ENCODE results near the gene BTBD19. TPM values are rescaled to one million over a fixed set of nuclear protein-coding genes. Genes with fewer than 3 reads are reported as not detected.
A peak's percentile ranks its signal among the peaks of the same experiment; 100 is the strongest.

Gene BTBD19
- total RNA-seq, 2 donors from 2014 or later, result 1.6 to 2.5 TPM

DNA sequence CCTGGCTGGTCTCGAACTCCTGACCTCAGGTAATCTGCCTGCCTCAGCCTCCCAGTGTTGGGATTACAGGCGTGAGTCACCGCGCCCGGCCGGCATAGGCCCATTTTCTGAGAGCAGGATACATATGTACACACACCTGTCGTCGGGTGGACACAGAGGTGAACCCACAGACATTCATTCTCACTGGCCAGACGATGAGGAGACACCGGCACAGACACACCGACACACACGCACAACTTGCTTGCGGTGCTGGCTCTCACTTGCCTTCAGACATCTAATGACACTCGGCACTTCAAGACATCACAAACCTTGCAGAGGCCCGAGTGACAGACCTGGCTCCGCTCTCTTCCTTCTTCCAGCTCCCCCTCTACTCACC, 34.2 kb downstream of the BTBD19 start:
- H3K27me3 ChIP-seq, result no peaks in the 10 kb centered on the region
- peak overlapping the region; percentile 14 to 39 for H3K9ac ChIP-seq (ENCODE audit: low read depth in 2 of 2, low read length in 2 of 2)
- no peaks in the 10 kb centered on the region for H3K9me3 ChIP-seq
- no peak for DNase-seq
- intact Hi-C loops (cut with DNase I), result no loop called here
- H3K36me3 ChIP-seq, result no peaks in the 10 kb centered on the region
- H3K4me3 ChIP-seq, result peak overlapping the region; percentile 43
- H3K4me1 ChIP-seq, result no peaks in the 10 kb centered on the region
- TF ChIP-seq, protein P1, sequence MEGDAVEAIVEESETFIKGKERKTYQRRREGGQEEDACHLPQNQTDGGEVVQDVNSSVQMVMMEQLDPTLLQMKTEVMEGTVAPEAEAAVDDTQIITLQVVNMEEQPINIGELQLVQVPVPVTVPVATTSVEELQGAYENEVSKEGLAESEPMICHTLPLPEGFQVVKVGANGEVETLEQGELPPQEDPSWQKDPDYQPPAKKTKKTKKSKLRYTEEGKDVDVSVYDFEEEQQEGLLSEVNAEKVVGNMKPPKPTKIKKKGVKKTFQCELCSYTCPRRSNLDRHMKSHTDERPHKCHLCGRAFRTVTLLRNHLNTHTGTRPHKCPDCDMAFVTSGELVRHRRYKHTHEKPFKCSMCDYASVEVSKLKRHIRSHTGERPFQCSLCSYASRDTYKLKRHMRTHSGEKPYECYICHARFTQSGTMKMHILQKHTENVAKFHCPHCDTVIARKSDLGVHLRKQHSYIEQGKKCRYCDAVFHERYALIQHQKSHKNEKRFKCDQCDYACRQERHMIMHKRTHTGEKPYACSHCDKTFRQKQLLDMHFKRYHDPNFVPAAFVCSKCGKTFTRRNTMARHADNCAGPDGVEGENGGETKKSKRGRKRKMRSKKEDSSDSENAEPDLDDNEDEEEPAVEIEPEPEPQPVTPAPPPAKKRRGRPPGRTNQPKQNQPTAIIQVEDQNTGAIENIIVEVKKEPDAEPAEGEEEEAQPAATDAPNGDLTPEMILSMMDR (IDR thresholded peaks at IDR 0.05), result no peak
- no peak overlapping the region for H3K27ac ChIP-seq

DNA sequence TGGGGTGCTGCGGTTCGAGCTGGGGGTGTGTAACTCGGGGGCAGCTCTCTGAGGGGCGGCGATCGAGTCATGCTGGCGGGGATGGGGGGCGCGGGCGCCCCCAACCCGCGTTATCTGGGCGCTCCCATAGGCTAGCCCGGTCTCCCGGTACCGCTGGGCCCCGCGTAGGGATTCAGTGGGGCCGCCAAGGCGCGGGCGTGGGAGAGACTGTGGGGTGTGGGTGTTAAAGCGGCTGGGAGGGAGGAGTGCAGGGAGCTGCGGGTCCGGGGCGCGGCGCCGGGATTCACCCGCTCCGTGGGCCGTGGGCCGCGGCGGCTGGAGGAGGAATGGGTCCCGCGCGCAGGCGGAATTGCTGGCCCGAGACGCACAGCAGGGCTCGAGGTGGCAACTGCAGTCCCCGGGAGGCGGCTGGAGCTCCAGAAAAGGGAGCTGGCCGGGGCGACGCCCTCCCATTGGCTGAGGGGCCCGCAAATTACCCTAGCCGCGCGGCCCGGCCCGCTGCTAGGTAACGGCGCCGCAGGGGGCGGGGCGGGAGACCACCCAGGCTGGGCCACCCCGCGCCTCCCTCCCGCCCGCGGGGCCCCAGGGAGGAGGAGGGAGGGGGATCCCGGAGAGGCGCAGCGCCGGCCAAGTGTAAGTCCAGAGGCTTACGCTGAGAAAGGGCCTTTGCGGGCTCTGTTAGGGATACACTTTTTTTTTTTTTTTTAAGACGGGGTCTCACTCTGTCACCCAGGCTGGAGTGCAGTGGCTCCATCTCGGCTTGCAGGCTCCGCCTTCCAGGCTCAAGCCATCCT, 34.7 kb downstream of the BTBD19 start, which contains the start of gene PTCH2:
PTCH2 (minus strand) TSS at position 392 of the 794 bp plus-strand sequence; CDS start at position 71, 321 bp downstream.
- no peaks in the 10 kb centered on the region for H3K9me3 ChIP-seq
- no peaks in the 10 kb centered on the region for H3K4me1 ChIP-seq
- no peaks in the 10 kb centered on the region for H3K27me3 ChIP-seq
- H3K36me3 ChIP-seq, result no peaks in the 10 kb centered on the region
- no peak within 1 kb of the TSS for H3K27ac ChIP-seq
- peak; percentile 51 for DNase-seq
- intact Hi-C loops (cut with DNase I), result no loop called here
- peak within 1 kb of the TSS; percentile 14 to 39 for H3K9ac ChIP-seq (ENCODE audit: low read depth in 2 of 2, low read length in 2 of 2)
- TF ChIP-seq, protein P1 (IDR thresholded peaks at IDR 0.05), result no peak
- H3K4me3 ChIP-seq, result peak within 1 kb of the TSS; percentile 43

DNA sequence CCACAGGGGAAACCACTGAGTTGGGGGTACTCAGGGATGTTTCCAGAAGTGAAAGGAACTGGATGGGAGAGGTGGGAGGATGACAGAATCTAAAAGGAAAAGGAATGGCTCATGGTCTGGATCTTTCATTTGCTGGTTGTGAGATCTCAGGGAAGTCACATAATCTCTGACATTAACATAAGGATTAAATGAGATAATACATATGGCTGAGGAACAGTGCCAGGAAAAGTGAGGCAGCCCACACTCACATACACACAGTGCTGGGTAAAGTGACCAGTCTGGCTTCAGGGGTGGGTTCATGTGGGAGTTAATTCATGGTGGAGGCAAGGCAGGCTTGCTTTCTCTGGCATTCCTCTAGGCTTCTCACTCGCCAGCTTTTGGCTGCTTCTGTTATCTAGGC, 38.7 kb downstream of the BTBD19 start:
- TF ChIP-seq, protein P1 (IDR thresholded peaks at IDR 0.05), result no peak
- no peaks in the 10 kb centered on the region for H3K4me1 ChIP-seq
- no peaks in the 10 kb centered on the region for H3K9me3 ChIP-seq
- H3K27ac ChIP-seq, result no peak overlapping the region
- intact Hi-C loops (cut with DNase I), result no loop called here
- no peaks in the 10 kb centered on the region for H3K36me3 ChIP-seq
- H3K4me3 ChIP-seq, result no peak overlapping the region
- no peak for DNase-seq
- H3K9ac ChIP-seq (ENCODE audit: low read depth in 2 of 2, low read length in 2 of 2), result no peak overlapping the region
- H3K27me3 ChIP-seq, result no peaks in the 10 kb centered on the region

DNA sequence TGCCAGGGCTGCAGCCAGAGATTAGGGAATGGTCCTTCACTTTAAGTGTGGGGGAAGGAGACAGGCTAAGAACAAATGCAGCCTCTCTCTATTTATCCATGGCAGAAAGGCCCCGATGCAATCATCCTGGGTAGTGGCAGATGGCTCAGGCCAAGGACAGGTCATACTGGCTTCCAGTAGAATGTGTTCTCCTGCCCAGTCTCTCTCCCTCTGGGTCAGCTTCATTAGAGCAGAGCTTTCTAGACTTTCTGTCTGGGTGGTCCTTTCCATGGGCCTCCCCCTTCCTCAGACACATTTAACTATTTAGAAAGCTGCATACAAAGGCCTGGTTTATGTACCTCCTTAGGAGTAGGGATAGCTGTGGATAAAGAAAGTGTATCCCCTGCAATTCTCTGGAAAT, 39.5 kb downstream of the BTBD19 start:
- no peak for DNase-seq
- no peaks in the 10 kb centered on the region for H3K27me3 ChIP-seq
- H3K4me1 ChIP-seq, result no peaks in the 10 kb centered on the region
- intact Hi-C loops (cut with DNase I), result no loop called here
- H3K36me3 ChIP-seq, result no peaks in the 10 kb centered on the region
- H3K9ac ChIP-seq (ENCODE audit: low read depth in 2 of 2, low read length in 2 of 2), result no peak overlapping the region
- H3K9me3 ChIP-seq, result no peaks in the 10 kb centered on the region
- H3K4me3 ChIP-seq, result no peak overlapping the region
- H3K27ac ChIP-seq, result no peak overlapping the region
- TF ChIP-seq, protein P1 (IDR thresholded peaks at IDR 0.05), result no peak

DNA sequence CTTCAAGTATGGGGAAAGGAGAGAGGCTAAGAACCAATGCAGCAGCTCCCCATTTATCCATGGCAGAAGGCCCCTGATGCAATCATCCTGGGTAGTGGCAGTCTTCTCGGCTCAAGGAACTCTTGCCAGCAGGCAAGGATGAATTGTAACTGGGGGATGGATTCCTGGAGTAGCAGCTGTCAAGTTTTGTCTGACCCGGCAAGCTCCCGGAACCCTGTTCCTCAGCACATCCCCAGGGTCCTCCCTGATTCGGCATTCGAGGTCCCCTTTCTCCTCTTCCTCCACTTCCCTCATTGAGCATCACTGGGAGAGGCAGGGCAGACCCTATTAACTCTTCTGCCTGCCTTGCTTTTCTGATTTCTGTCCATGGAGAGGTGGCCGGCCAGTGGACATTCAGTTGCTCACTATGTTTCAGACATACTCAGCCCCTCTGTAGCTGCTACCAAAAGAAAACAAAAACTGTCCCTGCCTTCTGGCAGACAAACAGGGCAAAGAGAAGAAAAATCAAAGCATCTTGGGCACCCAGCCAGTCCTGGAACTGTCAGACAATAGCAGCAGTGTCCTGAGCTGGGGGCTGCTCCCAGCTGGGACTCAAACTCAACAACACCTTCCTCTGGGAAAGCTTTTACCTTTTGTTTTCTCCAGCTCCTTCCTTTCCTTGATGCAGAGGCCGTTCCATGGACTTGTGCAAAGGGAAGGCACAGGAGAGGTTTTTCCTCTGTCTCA, 40.3 kb downstream of the BTBD19 start:
- DNase-seq, result no peak

More for the DNA sequence above, 40.3 kb downstream of the BTBD19 start:
- Histone ChIP-seq H3K4me3 (no peak overlapping the region), H3K4me1 (no peaks in the 10 kb centered on the region), H3K27me3 (no peaks in the 10 kb centered on the region), H3K9ac (ENCODE audit: low read depth in 2 of 2, low read length in 2 of 2) (no peak overlapping the region), H3K36me3 (no peaks in the 10 kb centered on the region), H3K27ac (no peak overlapping the region), H3K9me3 (no peaks in the 10 kb centered on the region)
- TF ChIP-seq, protein P1 (IDR thresholded peaks at IDR 0.05), result no peak
- intact Hi-C loops (cut with DNase I), result no loop called here

Measured in colonic mucosa (tissue), 4 donors.